Mucosa of descending colon (tissue), 3 donors: ENCODE measurements around the gene UQCC3. TPM values are rescaled to one million over a fixed set of nuclear protein-coding genes. Genes with fewer than 3 reads are reported as not detected.
"Not testable (repeated sequence)": the region's sequence is repeated elsewhere in the genome, so short reads cannot be mapped to it uniquely, and the experiment has no call there.

ENCODE experiments used
- ATAC-seq: fragments of 200-7000 bp; cut with Tn5 transposase; one replicate; pipeline ENCODE4 v1.9.1; 2020; ENCODE audit warnings: mild to moderate bottlenecking, moderate library complexity
- DNase-seq, 3 donors: peaks; one replicate each; pipeline ENCODE4 v3.0.0-alpha.2; 2020
- H3K36me3 ChIP-seq: fragments of 200-600 bp; one replicate; pipeline ENCODE4 v1.8.0; 2021; ENCODE audit warnings: low read depth, mild to moderate bottlenecking
- H3K4me1 ChIP-seq: fragments of 200-600 bp; one replicate; pipeline ENCODE4 v1.8.0; 2021; ENCODE audit warnings: low read depth, mild to moderate bottlenecking
- H3K4me3 ChIP-seq: fragments of 200-600 bp; one replicate; pipeline ENCODE4 v1.8.0; 2021; ENCODE audit warnings: mild to moderate bottlenecking
- H3K9me3 ChIP-seq: fragments of 200-600 bp; one replicate; pipeline ENCODE4 v1.8.0; 2021; ENCODE audit warnings: mild to moderate bottlenecking
- intact Hi-C, 2 donors: fragments of 100-400 bp; cut with DNase I in 1 of 2; cut with micrococcal nuclease in 1 of 2; formaldehyde crosslinking; loops; one replicate each; pipeline versions ENCODE4 v1.11.0 to v1.11.1; 2022; cut with DNase I, micrococcal nuclease
- total RNA-seq, 3 donors: library from RNA; stranded (reverse); fragmentation: NEBNext Ultra II Directional in 2 of 3; extraction: Animal tissue kit (Norgen Biotek cat#: 25700) in 2 of 3; gene quantifications; one replicate each; pipeline versions ENCODE4 v1.2.1 to v1.2.4, GENCODE V29; 2021 to 2023
- TF ChIP-seq, protein P1 (sequence below): fragments of 200-600 bp; IDR thresholded peaks from one replicate; pipeline ENCODE4 v1.8.0; 2022; ENCODE audit warnings: antibody characterized with exemption, mild to moderate bottlenecking
- donor health status: DM: no; HTN: no; CAD: no; lungs with moderate emphysema.
- donor health status: DM: no; HTN: no; CAD: no.
- donor health status: DM: no; HTN: yes; CAD: no.

Gene UQCC3
- total RNA-seq, 3 donors from 2014 or later, result 9.0 to 12.1 (median 10.8) TPM

DNA sequence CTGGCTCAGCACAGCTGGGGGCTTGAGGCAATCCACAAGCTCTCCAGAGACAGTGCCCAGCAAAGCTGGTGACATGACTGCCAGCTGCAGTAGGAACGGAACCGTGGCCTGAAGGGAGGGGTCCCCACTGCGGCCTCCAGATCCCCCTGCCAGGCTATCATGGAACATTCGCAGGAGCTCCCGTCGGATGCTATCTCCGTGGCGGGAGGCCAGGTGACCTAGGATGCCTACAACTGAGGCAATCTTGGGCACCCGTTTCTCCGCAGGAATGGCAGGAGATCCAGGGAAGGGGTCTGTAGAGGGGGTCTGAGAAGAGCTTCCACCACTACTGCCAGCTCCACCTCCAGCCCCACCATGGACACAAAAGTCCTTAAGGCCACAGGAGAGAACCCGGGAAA is 22.5 kb upstream of the UQCC3 start:
- Histone ChIP-seq H3K4me1 (peaks cover 34% of the 10 kb centered on the region), H3K4me3 (no peak overlapping the region), H3K36me3 (no peaks in the 10 kb centered on the region)

DNA sequence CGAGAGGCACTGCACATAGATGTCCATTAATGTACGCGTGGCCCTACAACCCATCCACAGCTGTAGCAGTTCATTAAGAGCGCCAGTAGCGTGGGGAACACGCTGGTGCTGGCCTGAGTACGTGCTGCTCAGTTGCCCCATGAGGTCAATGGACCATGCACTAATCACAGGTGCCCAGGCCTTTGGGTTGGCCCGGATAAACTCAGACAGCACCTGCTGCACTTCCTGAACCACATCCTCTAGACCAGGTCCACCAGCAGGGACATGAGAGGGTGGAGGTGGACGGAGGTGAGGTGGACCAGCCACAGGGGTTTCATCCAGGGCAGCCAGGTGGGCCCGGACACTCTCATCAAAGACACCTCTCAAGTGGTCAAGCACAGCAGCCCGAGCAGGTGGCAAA is 22.0 kb upstream of the UQCC3 start:
- TF ChIP-seq, protein P1, sequence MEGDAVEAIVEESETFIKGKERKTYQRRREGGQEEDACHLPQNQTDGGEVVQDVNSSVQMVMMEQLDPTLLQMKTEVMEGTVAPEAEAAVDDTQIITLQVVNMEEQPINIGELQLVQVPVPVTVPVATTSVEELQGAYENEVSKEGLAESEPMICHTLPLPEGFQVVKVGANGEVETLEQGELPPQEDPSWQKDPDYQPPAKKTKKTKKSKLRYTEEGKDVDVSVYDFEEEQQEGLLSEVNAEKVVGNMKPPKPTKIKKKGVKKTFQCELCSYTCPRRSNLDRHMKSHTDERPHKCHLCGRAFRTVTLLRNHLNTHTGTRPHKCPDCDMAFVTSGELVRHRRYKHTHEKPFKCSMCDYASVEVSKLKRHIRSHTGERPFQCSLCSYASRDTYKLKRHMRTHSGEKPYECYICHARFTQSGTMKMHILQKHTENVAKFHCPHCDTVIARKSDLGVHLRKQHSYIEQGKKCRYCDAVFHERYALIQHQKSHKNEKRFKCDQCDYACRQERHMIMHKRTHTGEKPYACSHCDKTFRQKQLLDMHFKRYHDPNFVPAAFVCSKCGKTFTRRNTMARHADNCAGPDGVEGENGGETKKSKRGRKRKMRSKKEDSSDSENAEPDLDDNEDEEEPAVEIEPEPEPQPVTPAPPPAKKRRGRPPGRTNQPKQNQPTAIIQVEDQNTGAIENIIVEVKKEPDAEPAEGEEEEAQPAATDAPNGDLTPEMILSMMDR, result no peak
- peak in 1 of 3 donors; percentile 34 for DNase-seq
- Histone ChIP-seq H3K9me3 (no peaks in the 10 kb centered on the region), H3K4me3 (no peak overlapping the region), H3K4me1 (peaks cover 29% of the 10 kb centered on the region), H3K36me3 (no peaks in the 10 kb centered on the region)
- intact Hi-C loops, result no loop called here
- ATAC-seq, result no peak

More for the DNA sequence above, 22.5 kb upstream of the UQCC3 start:
- no peak for ATAC-seq
- no peaks in the 10 kb centered on the region for H3K9me3 ChIP-seq
- TF ChIP-seq, protein P1, result no peak
- peak in 1 of 3 donors; percentile 44 for DNase-seq
- intact Hi-C loops, result no loop called here

DNA sequence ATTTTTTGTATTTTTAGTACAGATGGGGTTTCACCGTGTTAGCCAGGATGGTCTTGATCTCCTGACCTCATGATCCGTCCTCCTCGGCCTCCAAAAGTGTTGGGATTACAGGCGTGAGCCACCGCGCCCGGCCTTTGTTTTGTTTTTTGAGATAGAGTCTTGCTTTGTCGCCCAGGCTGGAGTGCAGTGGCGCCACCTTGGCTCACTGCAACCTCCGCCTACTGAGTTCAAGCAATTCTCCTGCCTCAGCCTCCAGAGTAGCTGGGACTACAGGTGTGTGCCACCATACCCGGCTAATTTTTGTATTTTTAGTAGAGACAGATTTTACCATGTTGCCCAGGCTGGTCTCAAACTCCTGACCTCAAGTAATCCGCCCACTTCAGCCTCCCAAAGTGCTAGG is 21.2 kb upstream of the UQCC3 start:
- intact Hi-C loops, H3K36me3 ChIP-seq, ATAC-seq, H3K9me3 ChIP-seq, H3K4me3 ChIP-seq: not testable (repeated sequence)
- DNase-seq, result peak in 1 of 3 donors; percentile 37
- H3K4me1 ChIP-seq, result peaks cover 24% of the 10 kb centered on the region

DNA sequence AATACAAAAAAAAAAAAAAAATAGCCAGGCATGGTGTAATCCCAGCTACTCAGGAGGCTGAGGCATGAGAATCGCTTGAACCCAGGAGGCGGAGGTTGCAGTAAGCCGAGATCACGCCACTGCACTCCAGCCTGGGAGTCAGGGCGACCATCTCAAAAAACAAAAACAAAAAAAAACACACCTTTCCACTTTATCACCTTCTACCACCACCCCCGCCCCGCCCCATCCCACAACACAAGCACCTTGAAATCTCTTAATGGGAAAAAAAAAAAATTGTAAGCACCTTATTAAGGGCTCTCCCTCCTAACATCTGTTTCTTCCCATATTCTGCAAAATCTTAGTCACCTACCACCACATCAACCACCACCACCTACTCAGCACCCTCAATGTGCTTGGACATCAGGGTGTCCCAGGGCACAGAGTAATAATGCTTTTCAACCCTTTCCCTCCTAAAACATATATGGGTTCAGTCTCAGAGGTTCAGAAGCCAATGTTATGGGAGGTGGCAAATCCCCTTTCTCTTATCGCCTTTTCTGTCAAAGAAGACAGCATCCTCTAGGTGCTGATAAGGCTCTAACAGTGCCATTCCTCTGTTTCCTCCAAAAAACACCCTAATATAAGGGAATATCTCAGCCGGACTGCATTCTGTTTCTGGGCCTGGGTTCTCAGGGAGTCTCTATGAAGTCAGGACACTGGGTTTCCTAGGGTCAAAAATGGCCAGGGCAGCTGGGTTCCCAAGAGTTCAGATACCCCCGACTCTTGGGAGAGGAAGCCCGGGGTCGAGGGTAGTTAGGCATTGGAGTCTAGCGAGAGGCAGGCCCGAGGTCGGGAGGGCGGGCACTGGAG is 19.1 kb upstream of the UQCC3 start:
- Histone ChIP-seq H3K4me3 (peak overlapping the region; percentile 56), H3K9me3 (no peaks in the 10 kb centered on the region), H3K36me3 (no peaks in the 10 kb centered on the region), H3K4me1 (peaks cover 12% of the 10 kb centered on the region)
- intact Hi-C loops, result no loop called here
- TF ChIP-seq, protein P1, result no peak
- peak in 1 of 3 donors; percentile 33 for DNase-seq
- ATAC-seq, result no peak

DNA sequence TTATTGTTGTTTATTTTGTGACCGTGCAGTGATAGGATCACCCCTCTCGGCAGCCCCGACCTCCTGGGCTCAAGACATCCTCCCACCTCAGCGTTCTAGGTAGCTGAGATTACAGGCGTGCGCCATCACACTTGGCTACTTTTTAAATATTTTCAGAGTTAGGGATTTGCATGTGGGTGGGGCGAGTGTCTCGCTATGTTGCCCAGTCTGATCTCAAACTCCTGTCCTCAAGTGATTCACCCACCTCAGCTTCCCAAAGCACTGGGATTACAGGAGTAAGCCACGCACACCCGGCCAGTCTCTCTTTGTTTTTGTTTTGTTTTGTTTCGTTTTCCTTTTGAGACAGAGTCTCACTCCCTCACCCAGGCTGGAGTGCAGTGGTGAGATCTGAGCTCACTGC is 17.2 kb upstream of the UQCC3 start:
- Histone ChIP-seq H3K4me3 (no peak overlapping the region), H3K9me3 (no peaks in the 10 kb centered on the region), H3K36me3 (no peaks in the 10 kb centered on the region), H3K4me1 (peaks cover 12% of the 10 kb centered on the region)
- TF ChIP-seq, protein P1, result no peak
- ATAC-seq (no peak), DNase-seq (peak in 1 of 3 donors; percentile 27)
- intact Hi-C loops, result no loop called here

DNA sequence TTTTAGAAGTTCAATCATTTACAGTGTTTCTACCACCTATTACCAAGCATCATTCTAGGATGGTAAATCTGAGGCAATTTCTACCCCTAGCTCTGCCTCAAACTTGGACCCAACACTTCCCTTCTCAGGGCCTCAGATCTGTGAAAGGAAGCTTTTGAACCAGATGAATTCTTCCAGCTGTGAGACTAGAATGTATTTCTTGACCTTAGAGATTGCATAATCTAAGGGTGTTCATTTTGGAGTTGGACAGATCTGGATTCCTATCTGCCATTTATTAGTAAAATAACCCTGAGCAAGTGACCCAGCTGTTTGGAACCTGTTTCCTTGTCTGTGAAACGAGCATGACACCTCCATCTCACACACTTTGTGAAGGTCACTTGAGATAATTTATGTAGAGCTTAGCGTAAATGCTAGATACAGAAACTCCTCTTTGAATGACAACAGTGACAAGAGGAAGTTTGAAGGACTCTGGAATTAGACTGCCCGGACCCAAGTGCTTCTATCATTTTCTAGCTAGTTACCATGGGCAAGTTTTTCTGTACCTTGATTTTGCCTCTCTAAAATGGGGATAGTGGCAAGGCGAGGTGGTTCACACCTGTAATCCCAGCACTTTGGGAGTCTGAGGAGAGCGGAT is 14.6 kb upstream of the UQCC3 start:
- TF ChIP-seq, protein P1, result no peak
- Histone ChIP-seq H3K9me3 (no peaks in the 10 kb centered on the region), H3K36me3 (no peaks in the 10 kb centered on the region), H3K4me1 (peaks cover 6% of the 10 kb centered on the region), H3K4me3 (no peak overlapping the region)
- intact Hi-C loops, result no loop called here
- no peak for DNase-seq
- ATAC-seq, result no peak
